A549 treated with AZD2906 at 1 μM for 4 hours (cell line): ENCODE data around the gene PON1. TPM values are rescaled to one million over a fixed set of nuclear protein-coding genes. Genes with fewer than 3 reads are reported as not detected.

Experiments used
- total RNA-seq: library from RNA; stranded (reverse); fragments of 200-300 nt; extraction: Qiagen RNA extraction; gene quantifications from 5 replicates; pipeline ENCODE4 v1.2.3, GENCODE V29; 2022

The PON1 gene
- 0.52 to 1.6 TPM (median 0.97 TPM) in 5 replicates for total RNA-seq

DNA sequence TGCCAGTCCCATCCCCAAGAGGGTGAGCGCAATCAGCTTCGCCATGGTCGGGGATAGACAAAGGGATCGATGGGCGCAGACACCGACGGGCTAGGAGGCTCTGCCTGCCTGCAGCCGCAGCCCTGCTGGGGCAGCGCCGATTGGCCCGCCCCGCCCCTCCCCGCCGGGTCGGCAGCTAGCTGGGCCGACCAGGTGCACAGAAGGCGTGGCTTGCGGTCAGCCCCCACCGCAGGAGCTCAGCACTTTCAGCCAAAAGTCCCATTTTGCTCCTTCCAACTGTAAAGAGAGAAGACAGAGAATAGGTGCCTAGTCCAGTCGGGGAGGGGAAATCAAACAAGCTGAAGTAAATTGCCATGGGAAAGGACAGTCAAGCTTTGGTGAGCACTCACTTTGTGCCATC lies at the start of gene PON1:
PON1 (minus strand) TSS at position 102 of the 400 bp plus-strand sequence; CDS start at position 45, 57 bp downstream.

Other genes with a start within 250 kb of the PON1 start
- 32.5 to 39.3 TPM (median 39.2 TPM) in 5 replicates for gene PON3, start 71.8 kb upstream of the PON1 start, total RNA-seq
- 329 to 370 TPM (median 356 TPM) in 5 replicates for gene PON2, start 110.5 kb upstream of the PON1 start, total RNA-seq
- gene ASB4, start 161.4 kb upstream of the PON1 start, total RNA-seq, result 0.12 to 0.47 TPM (median 0.15 TPM) in 5 replicates